ENCODE results near the gene NDC1.

The NDC1 gene

GRCh38 chr1:53731779-53732305 lies 106.3 kb downstream of the NDC1 start:
- DNase-seq (ENCODE audit: low read depth in 2 of 2): no peak

DNA sequence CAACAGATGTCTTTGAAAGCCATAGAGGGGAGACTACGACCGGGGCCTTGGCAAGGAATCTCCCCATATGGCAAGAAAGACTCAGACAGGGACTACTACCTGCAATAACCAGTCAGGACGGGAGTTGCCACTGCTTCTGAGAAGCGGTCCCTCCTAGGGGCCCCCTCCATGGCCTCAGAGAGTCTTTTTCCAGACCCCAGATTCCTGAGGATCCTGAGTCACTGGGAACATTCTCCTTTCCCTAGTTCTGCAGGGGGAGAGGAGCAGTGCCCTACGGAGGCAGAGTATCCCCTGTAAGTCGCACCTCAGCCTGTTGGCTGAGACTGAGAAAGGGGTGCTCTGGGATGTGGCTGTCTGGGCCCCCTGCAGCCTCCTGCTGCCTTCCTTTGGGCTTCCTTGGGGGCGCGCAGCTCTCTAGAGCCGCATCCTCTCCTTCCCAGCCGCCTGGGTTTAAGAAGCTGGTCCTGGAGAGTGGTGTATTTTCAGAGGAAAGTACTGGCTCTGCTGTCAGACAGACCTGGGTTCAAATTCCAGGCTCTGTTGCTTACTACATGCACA lies 107.0 kb downstream of the NDC1 start:
- no peak for DNase-seq (ENCODE audit: low read depth in 2 of 2)

- DNase-seq (ENCODE audit: low read depth in 2 of 2): no peak
Observed at GRCh38 chr1:53730224-53730865, 107.8 kb downstream of the NDC1 start.

DNA sequence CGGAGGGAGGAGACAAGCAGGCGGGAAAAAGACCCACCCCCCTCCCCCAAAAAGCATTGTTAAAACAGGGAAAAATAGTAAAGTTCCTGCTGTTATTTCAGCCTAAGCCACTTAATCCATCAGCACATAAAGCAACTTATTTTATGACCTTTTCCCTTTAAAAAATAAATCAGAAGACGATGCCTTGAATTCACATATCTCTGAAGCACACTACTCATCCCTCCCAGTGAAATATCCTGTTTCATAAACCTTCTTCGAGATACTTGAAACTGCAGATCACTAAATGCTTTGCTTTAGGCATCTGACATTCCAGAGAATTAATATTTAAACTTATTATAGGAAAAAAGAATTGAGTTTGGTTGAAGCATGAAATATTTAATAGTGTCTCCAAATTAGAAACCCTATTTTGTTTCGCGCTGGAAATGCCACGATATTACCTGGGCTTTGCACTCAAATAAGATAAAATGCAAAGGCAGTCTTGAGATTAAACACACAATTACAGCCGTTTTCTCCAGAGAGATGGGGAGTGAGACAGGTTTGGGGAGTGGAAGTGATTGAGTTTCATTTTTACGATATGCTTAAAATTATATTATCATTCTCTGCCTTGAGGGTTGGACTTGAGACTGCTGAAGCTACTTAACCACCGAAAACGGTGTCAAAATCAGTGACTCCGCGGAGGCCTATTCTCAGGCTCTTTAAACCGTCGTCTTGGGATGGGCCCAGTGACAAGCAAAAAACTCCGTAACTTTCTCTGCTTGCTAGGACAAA lies 108.5 kb downstream of the NDC1 start:
- DNase-seq (ENCODE audit: low read depth in 2 of 2): no peak

DNA sequence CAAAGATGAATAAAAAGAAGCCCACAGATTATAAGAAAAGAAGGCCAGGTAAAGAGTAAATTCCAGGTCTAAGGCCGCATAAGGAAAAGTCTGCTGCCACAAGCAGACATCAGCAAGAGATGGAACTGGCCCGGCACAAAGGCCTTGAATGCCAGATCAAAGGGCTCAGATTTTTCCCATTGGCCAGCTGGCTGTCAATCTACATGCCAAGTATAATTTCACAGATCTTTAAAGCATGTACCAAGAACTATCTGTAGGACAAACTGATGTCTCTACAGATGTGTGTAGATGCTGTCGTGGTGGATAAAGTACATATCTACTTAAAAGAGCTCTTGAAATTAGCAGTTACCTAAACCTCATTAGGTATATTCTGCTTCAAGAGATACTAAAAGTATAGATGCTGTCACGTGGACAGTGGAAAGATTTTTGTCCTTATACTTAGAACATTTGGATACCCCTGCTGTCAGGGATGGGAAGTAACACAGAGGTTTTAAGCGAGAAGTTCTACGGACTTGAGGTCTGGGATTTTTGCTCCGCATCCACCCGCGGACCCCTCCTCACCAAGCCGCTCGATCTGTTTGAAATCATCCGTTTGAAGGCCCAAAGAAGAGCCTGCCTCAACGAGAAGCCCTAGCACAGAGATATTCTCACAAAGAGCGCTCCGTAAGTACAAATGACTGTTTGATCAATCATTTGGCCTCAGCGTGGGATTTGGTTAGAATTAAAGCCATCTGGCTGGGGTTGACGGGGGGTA lies 109.2 kb downstream of the NDC1 start:
- no peak for DNase-seq (ENCODE audit: low read depth in 2 of 2)

- DNase-seq (ENCODE audit: low read depth in 2 of 2): no peak
Observed at GRCh38 chr1:53728196-53728595, 109.9 kb downstream of the NDC1 start.

DNA sequence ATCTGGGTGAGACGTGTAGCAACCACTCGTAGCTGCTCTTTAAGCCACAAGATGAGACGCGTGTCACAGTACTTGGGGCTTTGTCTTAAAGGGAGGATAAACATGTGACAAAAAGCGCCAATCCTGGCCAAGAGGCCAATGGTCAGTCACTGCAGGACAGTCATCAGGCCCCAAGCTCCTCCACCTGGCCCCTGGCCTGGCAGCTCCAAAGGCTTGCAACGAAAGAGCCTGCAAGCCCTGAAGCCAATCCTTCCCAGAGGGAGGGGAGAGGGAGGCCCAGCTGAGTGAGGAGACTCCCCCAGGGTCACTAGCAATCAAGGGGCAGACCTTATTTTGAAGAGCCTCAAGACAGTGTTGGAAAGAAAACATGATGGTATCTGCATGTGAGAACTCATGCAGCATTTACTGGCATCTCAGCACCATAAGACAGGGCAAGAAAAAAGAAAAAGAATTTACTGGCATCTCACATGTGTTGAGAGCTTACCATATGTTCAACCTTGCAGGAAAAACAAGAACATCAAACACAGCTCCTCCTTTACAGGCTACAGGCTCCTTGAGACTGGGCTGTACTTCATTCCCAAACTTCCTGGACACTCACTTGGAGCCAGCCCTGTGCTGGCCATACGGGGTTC lies 110.5 kb downstream of the NDC1 start:
- DNase-seq (ENCODE audit: low read depth in 2 of 2): no peak

- no peak for DNase-seq (ENCODE audit: low read depth in 2 of 2)
Observed at GRCh38 chr1:53726009-53726600, 112.0 kb downstream of the NDC1 start.

DNA sequence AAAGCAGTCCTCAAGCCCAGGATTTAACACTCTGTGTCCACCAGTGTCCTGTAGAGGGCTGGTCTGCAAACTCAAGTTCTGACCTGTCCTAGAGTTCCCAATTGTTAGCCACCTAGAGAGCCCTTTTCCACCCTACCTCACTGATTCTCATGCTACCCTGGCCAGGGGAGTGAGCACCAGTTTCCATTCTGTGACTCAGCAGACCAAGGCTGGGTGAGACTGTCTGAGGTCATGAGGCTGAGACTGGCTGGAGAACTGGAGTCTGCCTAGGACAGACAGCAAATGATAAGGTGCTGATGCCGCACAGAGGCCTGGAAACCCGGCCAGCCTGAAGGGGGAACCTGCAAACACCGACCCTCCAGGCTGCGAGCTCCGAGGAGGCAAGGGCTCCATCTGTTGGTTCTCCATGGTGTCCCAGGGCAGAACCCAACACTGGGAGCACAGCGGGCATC lies 112.8 kb downstream of the NDC1 start:
- DNase-seq (ENCODE audit: low read depth in 2 of 2): no peak

- no peak for DNase-seq (ENCODE audit: low read depth in 2 of 2)
Observed at GRCh38 chr1:53722025-53722424, 116.1 kb downstream of the NDC1 start.

DNA sequence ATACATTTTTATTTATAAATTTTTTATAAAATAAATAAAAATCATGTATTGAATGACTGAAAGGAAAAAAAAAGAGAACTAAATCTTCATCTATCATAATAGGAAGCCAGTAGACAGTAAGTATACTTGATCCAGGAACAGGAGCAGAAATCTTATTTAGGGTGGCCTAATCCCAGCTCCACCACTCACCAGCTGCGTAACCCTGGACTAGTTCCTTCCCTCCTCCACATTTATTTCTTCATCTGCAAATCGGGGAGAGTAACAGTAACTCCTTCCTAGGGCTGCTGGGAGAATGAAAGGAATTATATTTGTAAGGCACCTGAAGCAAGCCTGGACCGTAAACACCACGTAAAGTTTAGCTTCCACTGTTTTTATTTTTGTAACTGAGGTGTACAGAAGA lies 117.0 kb downstream of the NDC1 start:
- no peak for DNase-seq (ENCODE audit: low read depth in 2 of 2)

DNA sequence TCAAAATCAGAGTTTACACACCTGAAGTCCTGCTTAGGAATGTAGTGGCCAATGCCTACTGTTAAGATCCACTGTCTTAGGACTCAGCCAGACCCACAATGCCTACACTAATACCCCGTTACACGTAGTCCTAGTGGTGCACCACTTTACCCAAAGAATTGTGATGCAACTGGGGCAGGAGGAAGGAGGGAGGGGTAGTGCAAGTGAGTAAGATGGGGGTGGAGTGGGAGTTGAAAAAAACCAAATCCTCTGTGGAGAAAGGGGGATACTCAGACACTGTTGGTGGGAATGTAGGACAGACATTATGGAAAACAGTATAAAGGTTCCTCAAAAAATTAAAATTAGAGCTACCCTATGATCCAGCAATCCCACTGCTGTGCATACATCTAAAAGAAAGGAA lies 118.6 kb downstream of the NDC1 start:
- DNase-seq (ENCODE audit: low read depth in 2 of 2): no peak

GRCh38 chr1:53718443-53718842 lies 119.7 kb downstream of the NDC1 start:
- DNase-seq (ENCODE audit: low read depth in 2 of 2): no peak

DNA sequence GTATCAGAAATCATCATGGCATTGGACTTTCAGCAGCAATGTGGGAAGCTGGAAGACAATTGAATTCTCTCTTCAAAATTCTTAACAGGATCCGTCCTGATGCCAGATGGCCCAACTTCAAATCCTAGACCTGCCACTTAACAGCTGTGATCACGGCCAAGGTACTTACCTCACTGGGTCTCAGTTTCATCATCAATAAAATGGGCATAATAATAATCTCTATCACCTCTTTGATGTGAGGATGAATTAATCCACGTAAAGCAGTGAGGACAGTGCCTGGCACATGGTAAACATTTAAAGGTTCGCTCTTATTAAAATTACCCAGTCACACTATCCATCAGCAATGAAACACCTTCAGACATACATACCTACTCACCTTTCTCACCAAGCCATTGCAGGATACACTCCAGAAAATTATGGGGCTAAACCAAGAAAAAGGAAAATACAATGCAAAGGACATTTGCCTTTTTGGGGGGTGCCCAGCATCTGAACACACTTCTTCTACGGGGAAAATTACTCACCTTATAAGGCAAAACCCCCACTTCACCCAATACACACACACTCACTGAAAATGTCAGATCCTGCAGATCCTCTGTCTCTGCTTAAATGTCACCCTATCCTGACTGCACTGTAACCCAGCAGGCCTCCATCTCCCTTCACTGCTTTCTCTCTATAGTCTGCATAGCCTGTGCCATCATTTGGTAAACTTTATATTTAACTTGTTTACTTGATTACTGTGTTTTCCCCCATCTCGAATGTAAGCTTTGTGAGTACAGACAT lies 120.9 kb downstream of the NDC1 start:
- no peak for DNase-seq (ENCODE audit: low read depth in 2 of 2)

DNA sequence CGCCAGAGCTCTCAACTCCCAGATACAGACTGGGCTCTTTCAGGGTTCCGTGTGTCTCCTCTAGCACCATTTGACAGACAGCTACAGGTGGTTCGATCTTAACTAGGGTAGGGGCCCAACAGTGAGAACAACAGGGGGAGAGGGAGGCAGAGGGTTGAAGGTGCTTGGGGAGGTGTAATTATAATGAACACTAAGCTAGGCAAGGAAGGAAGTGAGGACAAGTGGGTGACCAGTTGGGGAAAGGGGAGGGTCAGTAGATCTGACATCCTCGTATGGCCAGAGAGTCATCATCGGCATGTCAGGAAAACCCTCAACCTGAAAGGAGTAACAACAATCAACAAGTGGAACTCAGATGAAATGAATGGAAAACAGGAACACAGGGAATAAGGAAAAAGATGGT lies 121.9 kb downstream of the NDC1 start:
- no peak for DNase-seq (ENCODE audit: low read depth in 2 of 2)

DNA sequence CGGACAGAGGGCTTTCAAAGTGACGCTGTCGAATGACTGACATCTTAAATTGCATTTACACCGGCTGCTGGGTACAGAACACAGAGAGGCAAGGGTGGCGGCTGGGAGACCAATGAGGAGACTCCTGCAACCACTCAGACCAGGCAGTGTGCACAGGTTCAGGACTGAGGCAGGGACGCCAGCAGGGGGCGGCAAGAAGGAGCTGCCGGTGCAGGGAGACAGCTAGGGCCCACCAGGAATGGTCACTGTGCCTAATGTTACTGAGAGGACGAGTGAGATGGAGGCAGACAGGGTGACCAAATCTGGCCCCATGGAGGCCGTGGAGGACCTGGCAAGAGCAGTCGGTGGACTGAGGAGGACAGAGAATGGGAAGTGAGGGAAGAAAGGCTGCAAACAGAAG lies 122.6 kb downstream of the NDC1 start:
- no peak for DNase-seq (ENCODE audit: low read depth in 2 of 2)

All from stimulated activated CD8-positive, alpha-beta memory T cell treated with anti-CD3 and anti-CD28 coated beads, Interleukin-7, amount 100 ng/mL, for 4 hours (primary cell).